ENCODE measurements around the gene OR2T10. TPM values are rescaled to one million over a fixed set of nuclear protein-coding genes. Genes with fewer than 3 reads are reported as not detected.
"Not testable (repeated sequence)": the region's sequence is repeated elsewhere in the genome, so short reads cannot be mapped to it uniquely, and the experiment has no call there.

OR2T10 gene
- not detected in 2 replicates for total RNA-seq
- polyA plus RNA-seq, result not detected in 2 replicates

DNA sequence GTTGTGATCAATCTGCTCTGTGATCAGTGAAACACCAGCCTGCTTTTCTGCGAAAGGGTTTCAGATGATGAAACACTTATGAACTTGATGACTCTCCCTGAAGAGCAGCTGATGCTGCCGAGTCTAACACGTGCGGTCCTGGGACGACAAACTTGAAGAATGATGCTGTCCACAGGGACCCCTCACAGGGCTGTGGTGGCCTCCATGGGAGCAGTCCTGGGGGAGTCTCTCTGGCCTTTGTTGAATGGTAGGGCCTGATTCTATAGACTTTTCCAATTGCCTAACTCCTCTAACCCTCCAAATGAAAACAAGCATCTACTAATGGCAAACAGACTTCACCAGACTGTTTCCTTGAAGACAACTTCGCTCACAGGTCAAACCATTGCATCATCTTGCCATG lies at the start of gene OR2T10:
Gene OR2T10 (minus strand): TSS at position 112 of the 400 bp plus-strand sequence. CDS start 3,932 bp downstream, outside the sequence.
- no peaks in the 10 kb centered on the region for H3K79me2 ChIP-seq
- TF ChIP-seq EZH2phosphoT487 (IDR thresholded peaks at IDR 0.05; ENCODE audit: low read depth, severe bottlenecking, unreplicated experiment) (no peak), EZH2 (IDR thresholded peaks at IDR 0.05; ENCODE audit: borderline replicate concordance) (no peak)
- TF ChIP-seq, protein P1, sequence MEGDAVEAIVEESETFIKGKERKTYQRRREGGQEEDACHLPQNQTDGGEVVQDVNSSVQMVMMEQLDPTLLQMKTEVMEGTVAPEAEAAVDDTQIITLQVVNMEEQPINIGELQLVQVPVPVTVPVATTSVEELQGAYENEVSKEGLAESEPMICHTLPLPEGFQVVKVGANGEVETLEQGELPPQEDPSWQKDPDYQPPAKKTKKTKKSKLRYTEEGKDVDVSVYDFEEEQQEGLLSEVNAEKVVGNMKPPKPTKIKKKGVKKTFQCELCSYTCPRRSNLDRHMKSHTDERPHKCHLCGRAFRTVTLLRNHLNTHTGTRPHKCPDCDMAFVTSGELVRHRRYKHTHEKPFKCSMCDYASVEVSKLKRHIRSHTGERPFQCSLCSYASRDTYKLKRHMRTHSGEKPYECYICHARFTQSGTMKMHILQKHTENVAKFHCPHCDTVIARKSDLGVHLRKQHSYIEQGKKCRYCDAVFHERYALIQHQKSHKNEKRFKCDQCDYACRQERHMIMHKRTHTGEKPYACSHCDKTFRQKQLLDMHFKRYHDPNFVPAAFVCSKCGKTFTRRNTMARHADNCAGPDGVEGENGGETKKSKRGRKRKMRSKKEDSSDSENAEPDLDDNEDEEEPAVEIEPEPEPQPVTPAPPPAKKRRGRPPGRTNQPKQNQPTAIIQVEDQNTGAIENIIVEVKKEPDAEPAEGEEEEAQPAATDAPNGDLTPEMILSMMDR (IDR thresholded peaks at IDR 0.05; ENCODE audit: poor library complexity), result no peak
- H3K4me3 ChIP-seq, result no peak within 1 kb of the TSS
- no peaks in the 10 kb centered on the region for H3K27me3 ChIP-seq
- no peak for DNase-seq (ENCODE audit: low spot score)
- peaks cover under 1% of the 10 kb centered on the region for H3K9me3 ChIP-seq (ENCODE audit: low read depth)
- no peaks in the 10 kb centered on the region for H4K20me1 ChIP-seq (ENCODE audit: insufficient read depth, poor library complexity, severe bottlenecking)
- H3K27ac ChIP-seq, result no peak within 1 kb of the TSS
- no peaks in the 10 kb centered on the region for H3K9me2 ChIP-seq (replicated peaks; ENCODE audit: insufficient read depth)
- 67% methylated on average over 6 of the region's 6 CpGs for WGBS (ENCODE audit: low lambda C conversion rate, missing lambda C conversion rate)
- H2AFZ ChIP-seq, result no peak within 1 kb of the TSS
- no peaks in the 10 kb centered on the region for H3K4me1 ChIP-seq (ENCODE audit: insufficient read depth)
- H3K36me3 ChIP-seq (replicated peaks; ENCODE audit: insufficient read depth, low read depth), result no peaks in the 10 kb centered on the region
- no peak within 1 kb of the TSS for H3K4me2 ChIP-seq

- H4K20me1 ChIP-seq (ENCODE audit: insufficient read depth, poor library complexity, severe bottlenecking); DNase-seq (ENCODE audit: low spot score); H3K79me2 ChIP-seq; H3K36me3 ChIP-seq (replicated peaks; ENCODE audit: insufficient read depth, low read depth); H3K4me2 ChIP-seq; H3K9me2 ChIP-seq (replicated peaks; ENCODE audit: insufficient read depth); H3K9me3 ChIP-seq (ENCODE audit: low read depth); H3K27me3 ChIP-seq; H3K4me3 ChIP-seq; H3K27ac ChIP-seq; H2AFZ ChIP-seq; H3K4me1 ChIP-seq (ENCODE audit: insufficient read depth): not testable (repeated sequence)
- 29% methylated on average over 1 of the region's 3 CpGs for WGBS (ENCODE audit: low lambda C conversion rate, missing lambda C conversion rate)
Measured at GRCh38 chr1:248645178-248645577, 47.7 kb upstream of the OR2T10 start, which contains the start of gene OR2T35. OR2T35 (minus strand) TSS chr1:248645278; CDS start chr1:248639258, 6,020 bp downstream.

DNA sequence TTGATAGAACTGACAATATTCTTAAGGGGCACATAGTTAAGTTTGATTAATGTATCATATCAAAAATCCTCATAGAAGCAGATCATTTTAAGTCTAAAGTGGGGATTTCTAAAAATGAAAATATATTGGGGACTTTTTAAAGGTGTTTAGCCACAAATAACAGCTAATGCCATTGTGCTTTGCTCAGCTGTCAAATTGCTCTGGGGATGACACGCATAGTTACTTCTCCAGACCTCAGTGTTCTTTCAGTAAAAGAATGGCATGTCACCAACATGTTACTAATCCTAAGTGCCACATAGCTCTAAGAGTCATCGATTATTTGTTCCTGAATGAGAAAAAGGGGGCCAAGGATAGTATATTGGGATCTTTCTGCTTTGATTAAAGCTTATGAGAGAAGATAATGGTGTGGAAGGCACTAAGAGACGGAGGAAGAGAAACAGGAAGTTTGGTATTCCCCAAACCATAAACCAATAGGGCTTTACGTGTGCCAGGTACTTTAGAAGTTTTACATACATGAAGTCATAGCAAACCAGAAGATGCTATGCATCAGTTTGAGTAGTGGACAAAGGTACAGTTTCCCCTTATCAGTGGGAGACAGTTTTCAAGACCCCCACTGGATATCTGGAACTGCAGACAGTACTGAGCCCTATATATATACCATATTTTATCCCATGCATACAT lies 45.6 kb upstream of the OR2T10 start:
- not testable (repeated sequence) for H3K79me2 ChIP-seq; H2AFZ ChIP-seq; H3K27ac ChIP-seq; H3K4me1 ChIP-seq (ENCODE audit: insufficient read depth); H4K20me1 ChIP-seq (ENCODE audit: insufficient read depth, poor library complexity, severe bottlenecking); H3K4me2 ChIP-seq; H3K36me3 ChIP-seq (replicated peaks; ENCODE audit: insufficient read depth, low read depth); H3K27me3 ChIP-seq; H3K9me2 ChIP-seq (replicated peaks; ENCODE audit: insufficient read depth); H3K9me3 ChIP-seq (ENCODE audit: low read depth); DNase-seq (ENCODE audit: low spot score); H3K4me3 ChIP-seq
- WGBS (ENCODE audit: low lambda C conversion rate, missing lambda C conversion rate), result no CpG with 5 or more reads among the region's 4 CpGs

DNA sequence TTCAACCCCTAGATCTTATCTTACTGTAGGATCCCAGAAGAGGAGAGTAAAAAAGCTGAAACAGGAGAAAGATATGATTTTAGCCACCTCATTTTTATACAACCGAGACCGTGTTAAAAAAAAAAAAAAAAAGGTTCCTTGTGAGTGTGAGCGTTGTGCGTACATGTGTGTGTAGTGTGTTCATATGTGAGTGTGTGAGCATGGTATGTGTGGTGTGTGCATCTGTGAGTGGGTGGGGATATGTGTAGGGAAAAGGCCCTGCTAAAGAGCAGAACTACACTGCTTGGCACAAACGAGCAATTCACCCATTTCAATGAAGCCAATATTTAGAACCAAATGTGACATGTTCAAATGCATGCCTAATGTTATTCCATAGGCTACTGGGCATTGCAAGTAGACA lies 44.1 kb upstream of the OR2T10 start:
- not testable (repeated sequence) for H3K4me2 ChIP-seq; H2AFZ ChIP-seq; H3K9me2 ChIP-seq (replicated peaks; ENCODE audit: insufficient read depth); H3K27ac ChIP-seq; H3K79me2 ChIP-seq; H3K9me3 ChIP-seq (ENCODE audit: low read depth); H3K4me3 ChIP-seq; H3K36me3 ChIP-seq (replicated peaks; ENCODE audit: insufficient read depth, low read depth); H4K20me1 ChIP-seq (ENCODE audit: insufficient read depth, poor library complexity, severe bottlenecking); H3K4me1 ChIP-seq (ENCODE audit: insufficient read depth); DNase-seq (ENCODE audit: low spot score); H3K27me3 ChIP-seq
- 100% methylated on average over 2 of the region's 5 CpGs for WGBS (ENCODE audit: low lambda C conversion rate, missing lambda C conversion rate)

DNA sequence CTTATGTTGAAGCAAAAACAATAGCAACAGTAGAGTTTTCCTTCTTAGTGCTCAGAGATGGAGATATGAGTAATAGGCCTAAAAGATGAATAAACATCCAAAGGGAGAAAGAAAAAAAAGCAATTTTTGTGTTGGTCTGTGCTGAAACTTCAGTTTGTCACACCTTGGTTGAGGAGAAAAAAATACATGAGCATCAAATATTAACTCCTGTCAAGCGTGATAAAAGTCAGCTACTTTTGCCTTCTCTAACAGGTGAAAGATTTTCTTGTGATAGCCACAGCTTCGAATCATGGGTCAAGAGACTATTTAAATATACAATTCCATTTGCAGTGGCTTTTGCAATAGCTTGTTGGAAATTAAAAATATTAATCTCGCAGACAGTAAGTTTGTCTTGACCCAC lies 43.4 kb upstream of the OR2T10 start:
- H3K4me2 ChIP-seq; H3K9me2 ChIP-seq (replicated peaks; ENCODE audit: insufficient read depth); H3K9me3 ChIP-seq (ENCODE audit: low read depth); H2AFZ ChIP-seq; H3K27me3 ChIP-seq; H3K27ac ChIP-seq; H3K4me3 ChIP-seq; H3K79me2 ChIP-seq; DNase-seq (ENCODE audit: low spot score); H3K4me1 ChIP-seq (ENCODE audit: insufficient read depth); H4K20me1 ChIP-seq (ENCODE audit: insufficient read depth, poor library complexity, severe bottlenecking); H3K36me3 ChIP-seq (replicated peaks; ENCODE audit: insufficient read depth, low read depth): not testable (repeated sequence)
- WGBS (ENCODE audit: low lambda C conversion rate, missing lambda C conversion rate), result no CpG with 5 or more reads among the region's 3 CpGs

DNA sequence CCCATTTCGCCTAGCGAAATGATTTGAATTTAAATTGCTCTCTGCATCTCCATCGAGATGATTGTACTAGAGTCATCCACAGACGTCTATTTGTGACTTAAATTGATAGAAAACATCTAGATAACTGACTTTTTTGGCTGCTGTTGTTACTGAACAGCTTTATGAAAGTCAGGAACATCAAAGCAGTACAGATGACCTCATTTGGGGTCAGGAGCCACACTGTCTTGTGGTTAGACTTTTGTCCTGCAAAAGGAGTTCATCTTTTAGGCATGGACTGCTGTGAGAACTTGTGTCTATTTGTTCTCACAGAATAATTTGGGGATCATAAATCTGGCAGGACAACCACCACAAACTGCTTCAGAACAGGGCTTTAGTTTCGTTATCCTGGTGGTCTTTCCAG lies 42.2 kb upstream of the OR2T10 start:
- DNase-seq (ENCODE audit: low spot score); H3K4me2 ChIP-seq; H2AFZ ChIP-seq; H3K9me2 ChIP-seq (replicated peaks; ENCODE audit: insufficient read depth); H3K9me3 ChIP-seq (ENCODE audit: low read depth); H3K27ac ChIP-seq; H3K27me3 ChIP-seq; H3K4me3 ChIP-seq; H3K79me2 ChIP-seq; H4K20me1 ChIP-seq (ENCODE audit: insufficient read depth, poor library complexity, severe bottlenecking); H3K36me3 ChIP-seq (replicated peaks; ENCODE audit: insufficient read depth, low read depth); H3K4me1 ChIP-seq (ENCODE audit: insufficient read depth): not testable (repeated sequence)
- WGBS (ENCODE audit: low lambda C conversion rate, missing lambda C conversion rate), result no CpG with 5 or more reads among the region's 5 CpGs

- not testable (repeated sequence) for H3K9me3 ChIP-seq (ENCODE audit: low read depth); H3K79me2 ChIP-seq; H3K4me1 ChIP-seq (ENCODE audit: insufficient read depth); H3K4me3 ChIP-seq; H3K27me3 ChIP-seq; H2AFZ ChIP-seq; H3K9me2 ChIP-seq (replicated peaks; ENCODE audit: insufficient read depth); DNase-seq (ENCODE audit: low spot score); H3K27ac ChIP-seq; H3K36me3 ChIP-seq (replicated peaks; ENCODE audit: insufficient read depth, low read depth); H4K20me1 ChIP-seq (ENCODE audit: insufficient read depth, poor library complexity, severe bottlenecking); H3K4me2 ChIP-seq
- 72% methylated on average over 3 of the region's 5 CpGs for WGBS (ENCODE audit: low lambda C conversion rate, missing lambda C conversion rate)
Measured at GRCh38 chr1:248636612-248637011, 39.1 kb upstream of the OR2T10 start.

- not testable (repeated sequence) for H3K9me2 ChIP-seq (replicated peaks; ENCODE audit: insufficient read depth); H3K79me2 ChIP-seq; H3K4me2 ChIP-seq; DNase-seq (ENCODE audit: low spot score); H3K4me3 ChIP-seq; H3K27ac ChIP-seq; H4K20me1 ChIP-seq (ENCODE audit: insufficient read depth, poor library complexity, severe bottlenecking); H3K27me3 ChIP-seq; H3K4me1 ChIP-seq (ENCODE audit: insufficient read depth); H3K36me3 ChIP-seq (replicated peaks; ENCODE audit: insufficient read depth, low read depth); H2AFZ ChIP-seq; H3K9me3 ChIP-seq (ENCODE audit: low read depth)
- WGBS (ENCODE audit: low lambda C conversion rate, missing lambda C conversion rate), result no CpG with 5 or more reads among the region's 2 CpGs
Measured at GRCh38 chr1:248634991-248635390, 37.5 kb upstream of the OR2T10 start, which contains the start of gene OR2T11. OR2T11 (minus strand) TSS chr1:248635091; CDS start chr1:248627128, 7,963 bp downstream.

Data from hepatocyte (in vitro differentiated cells).